Cardiac muscle cell (in vitro differentiated cells and primary cell): ENCODE data around the gene TSBP1. TPM values are rescaled to one million over a fixed set of nuclear protein-coding genes. Genes with fewer than 3 reads are reported as not detected.
A peak's percentile ranks its signal among the peaks of the same experiment; 100 is the strongest.

Experiments
- DNase-seq, 2 donors: peaks; one replicate each; pipeline versions ENCODE4 v3.0.0 to v3.0.0-alpha.2; 2010 to 2017; ENCODE audit warnings: low read depth in 1 of 2, low spot score in 1 of 2
- H3K27ac ChIP-seq: fragments of 200-600 bp; sonication (generic); 2 replicates; pipeline ENCODE4 v1.5.1; 2016
- H3K27me3 ChIP-seq: fragments of 200-600 bp; sonication (generic); 2 replicates; pipeline ENCODE4 v1.6.0; 2016; ENCODE audit warnings: control low read depth
- H3K36me3 ChIP-seq: fragments of 200-600 bp; sonication (generic); 2 replicates; pipeline ENCODE4 v1.5.1; 2016; ENCODE audit warnings: control low read depth
- H3K4me1 ChIP-seq: fragments of 200-600 bp; sonication (generic); 2 replicates; pipeline ENCODE4 v1.8.1; 2017; ENCODE audit warnings: low read depth, mild to moderate bottlenecking, mixed run types
- H3K4me3 ChIP-seq: fragments of 200-600 bp; sonication (generic); 2 replicates; pipeline ENCODE4 v1.5.1; 2016; ENCODE audit warnings: mild to moderate bottlenecking
- H3K9me3 ChIP-seq: fragments of 200-600 bp; sonication (generic); 2 replicates; pipeline ENCODE4 v1.5.1; 2017; ENCODE audit warnings: low read depth, mild to moderate bottlenecking, control low read depth
- CTCF ChIP-seq: IDR thresholded peaks from 2 replicates; pipeline ENCODE4 v1.5.1; 2012; ENCODE audit warnings: low read depth, mild to moderate bottlenecking, low read length
- polyA plus RNA-seq: library from polyadenylated mRNA; unstranded; fragments of >200 nt; fragmentation: Nextera tagmentation; extraction: Ambion mirVana; gene quantifications from 2 replicates; pipeline ENCODE4 v1.2.1, GENCODE V29; 2016
- total RNA-seq: library from RNA; depleted of rRNA; stranded (reverse); fragments of >200 nt; gene quantifications from 2 replicates; pipeline ENCODE4 v1.2.3, GENCODE V29; 2016

The TSBP1 gene
- total and polyA plus RNA-seq, 2 experiments from 2014 or later, result not detected

DNA sequence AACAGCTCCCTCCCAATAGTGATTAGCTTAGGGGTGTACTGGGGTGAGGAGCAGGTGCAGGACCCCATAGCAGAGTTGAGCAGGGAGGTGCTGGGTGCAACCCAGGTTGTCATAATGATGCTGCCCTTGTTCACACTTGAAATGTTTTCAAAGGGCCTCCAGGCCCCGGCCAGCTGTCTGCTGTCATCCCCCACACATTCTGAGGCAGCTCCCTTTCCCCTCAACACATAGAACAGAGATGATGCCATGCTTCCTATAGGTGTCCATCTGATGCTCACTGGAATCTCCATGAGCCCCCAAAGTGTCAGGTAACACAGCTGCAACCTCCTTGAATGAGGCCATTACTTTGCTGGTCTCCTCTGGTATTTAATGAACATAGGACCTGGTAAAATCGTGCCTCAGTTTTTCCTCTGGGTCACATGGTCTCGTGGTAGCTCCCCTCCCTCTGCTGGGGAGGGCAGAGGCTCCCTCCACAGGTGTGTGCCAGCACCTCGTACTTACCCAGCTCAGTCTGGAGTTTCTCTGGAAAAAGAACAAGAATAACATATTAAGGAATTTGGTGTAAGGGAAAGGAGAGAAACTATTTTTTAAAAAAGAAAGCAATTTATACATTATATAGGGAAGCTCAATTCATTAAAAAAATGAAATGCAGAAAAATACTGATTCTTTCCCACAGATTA lies 29.7 kb upstream of the TSBP1 start:
- DNase-seq, result no peak
- no peak overlapping the region for H3K27ac ChIP-seq
- TF ChIP-seq CTCF, result no peak
- peaks cover 6% of the 10 kb centered on the region for H3K27me3 ChIP-seq
- no peaks in the 10 kb centered on the region for H3K9me3 ChIP-seq
- H3K4me1 ChIP-seq, result no peaks in the 10 kb centered on the region
- no peak overlapping the region for H3K4me3 ChIP-seq
- H3K36me3 ChIP-seq, result no peaks in the 10 kb centered on the region

- no peak for TF ChIP-seq CTCF
- Histone ChIP-seq H3K27ac (no peak overlapping the region), H3K9me3 (no peaks in the 10 kb centered on the region), H3K4me1 (no peaks in the 10 kb centered on the region), H3K36me3 (no peaks in the 10 kb centered on the region), H3K27me3 (no peaks in the 10 kb centered on the region), H3K4me3 (no peak overlapping the region)
- DNase-seq, result no peak
Observed at GRCh38 chr6:32397252-32397920, 25.7 kb upstream of the TSBP1 start.

GRCh38 chr6:32396028-32396427 lies 24.3 kb upstream of the TSBP1 start:
- TF ChIP-seq CTCF, result no peak
- H3K4me3 ChIP-seq, result no peak overlapping the region
- no peak overlapping the region for H3K27ac ChIP-seq
- H3K36me3 ChIP-seq, result no peaks in the 10 kb centered on the region
- no peak for DNase-seq
- no peaks in the 10 kb centered on the region for H3K27me3 ChIP-seq
- no peaks in the 10 kb centered on the region for H3K9me3 ChIP-seq
- H3K4me1 ChIP-seq, result no peaks in the 10 kb centered on the region

GRCh38 chr6:32393665-32394420 lies 22.1 kb upstream of the TSBP1 start:
- H3K4me1 ChIP-seq, result no peaks in the 10 kb centered on the region
- peak in 1 of 2 donors; percentile 63 for DNase-seq
- H3K27ac ChIP-seq, result no peak overlapping the region
- no peak for TF ChIP-seq CTCF
- no peak overlapping the region for H3K4me3 ChIP-seq
- no peaks in the 10 kb centered on the region for H3K27me3 ChIP-seq
- H3K9me3 ChIP-seq, result no peaks in the 10 kb centered on the region
- H3K36me3 ChIP-seq, result no peaks in the 10 kb centered on the region

GRCh38 chr6:32391505-32391904 lies 19.8 kb upstream of the TSBP1 start:
- no peaks in the 10 kb centered on the region for H3K9me3 ChIP-seq
- no peak overlapping the region for H3K27ac ChIP-seq
- H3K4me3 ChIP-seq, result no peak overlapping the region
- DNase-seq, result no peak
- no peaks in the 10 kb centered on the region for H3K36me3 ChIP-seq
- H3K27me3 ChIP-seq, result no peaks in the 10 kb centered on the region
- TF ChIP-seq CTCF, result no peak
- no peaks in the 10 kb centered on the region for H3K4me1 ChIP-seq
